WTC11 (cell line): ENCODE data around the gene TMEM38A. TPM values are rescaled to one million over a fixed set of nuclear protein-coding genes. Genes with fewer than 3 reads are reported as not detected.

Experiments
- ATAC-seq: fragments of 200-7000 bp; cut with Tn5 transposase; 2 replicates; pipeline ENCODE4 v1.10.0; 2021; ENCODE audit warnings: mild to moderate bottlenecking, moderate library complexity
- CTCF ChIA-PET: fragments of 300-600 bp; sonication (Branson Sonifier 250); formaldehyde crosslinking; loops from one replicate; lab custom pipeline; 2021; ENCODE audit warnings: antibody characterized with exemption; lab: Charles Lee
- POLR2A ChIA-PET: fragments of 350-600 bp; sonication (Branson Sonifier 250); formaldehyde crosslinking; loops from one replicate; lab custom pipeline; 2021; ENCODE audit warnings: antibody characterized with exemption; lab: Charles Lee
- DNase-seq: peaks from one replicate; pipeline ENCODE4 v3.0.0; 2021; ENCODE audit warnings: low spot score
- H3K27ac Mint-ChIP-seq: 2 replicates; pipeline ENCODE4 v1.8.0; 2021; ENCODE audit warnings: mixed read lengths
- H3K27me3 Mint-ChIP-seq: 2 replicates; pipeline ENCODE4 v1.8.0; 2021; ENCODE audit warnings: low read depth, mild to moderate bottlenecking, moderate library complexity, mixed read lengths
- H3K36me3 Mint-ChIP-seq: 2 replicates; pipeline ENCODE4 v1.8.0; 2021; ENCODE audit warnings: mixed read lengths
- H3K4me1 Mint-ChIP-seq: 2 replicates; pipeline ENCODE4 v1.8.0; 2022; ENCODE audit warnings: mixed read lengths
- H3K4me3 Mint-ChIP-seq: 2 replicates; pipeline ENCODE4 v1.8.0; 2021; ENCODE audit warnings: mild to moderate bottlenecking, moderate library complexity, mixed read lengths
- H3K9me3 Mint-ChIP-seq: 2 replicates; pipeline ENCODE4 v1.8.0; 2021; ENCODE audit warnings: mixed read lengths
- CREM ChIP-seq: sonication (generic); formaldehyde crosslinking; IDR thresholded peaks from 2 replicates; pipeline ENCODE4 v1.8.1; 2022; ENCODE audit warnings: mild to moderate bottlenecking, missing genetic modification reagents, moderate library complexity
- ELF4 ChIP-seq: sonication (generic); formaldehyde crosslinking; IDR thresholded peaks from 2 replicates; pipeline ENCODE4 v1.8.1; 2022; ENCODE audit warnings: low read depth, mild to moderate bottlenecking, moderate library complexity, missing genetic modification reagents
- FOXP1 ChIP-seq: sonication (generic); formaldehyde crosslinking; IDR thresholded peaks from 2 replicates; pipeline ENCODE4 v1.8.0; 2022; ENCODE audit warnings: missing genetic modification reagents, mild to moderate bottlenecking, moderate library complexity, borderline replicate concordance
- GTF2I ChIP-seq: fragments of 250-450 bp; sonication (Bioruptor Pico); conservative IDR thresholded peaks from 2 replicates; pipeline ENCODE4 v1.4.0; 2021; ENCODE audit warnings: mild to moderate bottlenecking
- IRF2 ChIP-seq: sonication (generic); formaldehyde crosslinking; IDR thresholded peaks from 2 replicates; pipeline ENCODE4 v1.8.0; 2022; ENCODE audit warnings: low read depth, missing genetic modification reagents, borderline replicate concordance
- JUN ChIP-seq: sonication (generic); formaldehyde crosslinking; IDR thresholded peaks from 2 replicates; pipeline ENCODE4 v1.8.0; 2023; ENCODE audit warnings: mild to moderate bottlenecking, missing genetic modification reagents
- MYBL2 ChIP-seq: sonication (generic); formaldehyde crosslinking; IDR thresholded peaks from 2 replicates; pipeline ENCODE4 v1.8.1; 2023; ENCODE audit warnings: mild to moderate bottlenecking, moderate library complexity, missing genetic modification reagents
- NFYB ChIP-seq: sonication (generic); formaldehyde crosslinking; conservative IDR thresholded peaks from 2 replicates; pipeline ENCODE4 v1.8.0; 2022; ENCODE audit warnings: low read depth, missing genetic modification reagents
- NR1H2 ChIP-seq: sonication (generic); formaldehyde crosslinking; IDR thresholded peaks from 2 replicates; pipeline ENCODE4 v1.9.0; 2021; ENCODE audit warnings: mild to moderate bottlenecking, moderate library complexity, missing genetic modification reagents
- OVOL2 ChIP-seq: fragments of 250-450 bp; sonication (Bioruptor Pico); IDR thresholded peaks from 2 replicates; pipeline ENCODE4 v1.9.0; 2021; ENCODE audit warnings: mild to moderate bottlenecking, borderline replicate concordance
- RELA ChIP-seq: sonication (generic); formaldehyde crosslinking; IDR thresholded peaks from 2 replicates; pipeline ENCODE4 v1.8.1; 2022; ENCODE audit warnings: missing genetic modification reagents, mild to moderate bottlenecking, borderline replicate concordance
- SMAD3 ChIP-seq: sonication (generic); formaldehyde crosslinking; IDR thresholded peaks from 2 replicates; pipeline ENCODE4 v1.8.0; 2022; ENCODE audit warnings: missing genetic modification reagents, mild to moderate bottlenecking, borderline replicate concordance
- TEAD1 ChIP-seq: sonication (generic); formaldehyde crosslinking; IDR thresholded peaks from 2 replicates; pipeline ENCODE4 v1.8.0; 2022; ENCODE audit warnings: mild to moderate bottlenecking, missing genetic modification reagents
- ZNF121 ChIP-seq: sonication (generic); formaldehyde crosslinking; IDR thresholded peaks from 2 replicates; pipeline ENCODE4 v1.8.0; 2023; ENCODE audit warnings: missing genetic modification reagents
- ZNF138 ChIP-seq: sonication (generic); formaldehyde crosslinking; conservative IDR thresholded peaks from 2 replicates; pipeline ENCODE4 v1.8.1; 2022; ENCODE audit warnings: mild to moderate bottlenecking, moderate library complexity, missing genetic modification reagents
- ZNF219 ChIP-seq: sonication (generic); formaldehyde crosslinking; IDR thresholded peaks from 2 replicates; pipeline ENCODE4 v1.8.0; 2023; ENCODE audit warnings: missing genetic modification reagents, mild to moderate bottlenecking, borderline replicate concordance
- ZNF416 ChIP-seq: fragments of 250-450 bp; sonication (Bioruptor Pico); IDR thresholded peaks from 2 replicates; pipeline ENCODE4 v1.9.0; 2021; ENCODE audit warnings: mild to moderate bottlenecking, inconsistent platforms
- total RNA-seq: library from RNA; stranded (reverse); gene quantifications from 3 replicates; pipeline ENCODE4 v1.2.3, GENCODE V29; 2021
- TF ChIP-seq, protein P1 (sequence below): sonication (generic); formaldehyde crosslinking; IDR thresholded peaks from 2 replicates; pipeline ENCODE4 v1.8.1; 2023; ENCODE audit warnings: mild to moderate bottlenecking, missing genetic modification reagents, moderate library complexity
- TF ChIP-seq, protein P2 (sequence below): fragments of 250-450 bp; sonication (Bioruptor Pico); IDR thresholded peaks from 2 replicates; pipeline ENCODE4 v1.9.0; 2021; ENCODE audit warnings: mild to moderate bottlenecking, borderline replicate concordance
- TF ChIP-seq, protein P3 (sequence below): sonication (generic); formaldehyde crosslinking; IDR thresholded peaks from 2 replicates; pipeline ENCODE4 v1.8.0; 2022; ENCODE audit warnings: mild to moderate bottlenecking, missing genetic modification reagents
- TF ChIP-seq, protein P4 (sequence below): sonication (generic); formaldehyde crosslinking; IDR thresholded peaks from 2 replicates; pipeline ENCODE4 v1.8.1; 2023; ENCODE audit warnings: mild to moderate bottlenecking, missing genetic modification reagents, borderline replicate concordance
- TF ChIP-seq, protein P5 (sequence below): sonication (generic); formaldehyde crosslinking; IDR thresholded peaks from 2 replicates; pipeline ENCODE4 v1.8.1; 2022; ENCODE audit warnings: low read depth, mild to moderate bottlenecking, moderate library complexity, missing genetic modification reagents, borderline replicate concordance
- TF ChIP-seq, protein P6 (sequence below): fragments of 250-450 bp; sonication (Bioruptor Pico); IDR thresholded peaks from 2 replicates; pipeline ENCODE4 v1.9.0; 2021; ENCODE audit warnings: mild to moderate bottlenecking
- TF ChIP-seq, protein P7 (sequence below): fragments of 200-600 bp; IDR thresholded peaks from 2 replicates; pipeline ENCODE4 v1.8.0; 2022; ENCODE audit warnings: antibody characterized with exemption

Gene TMEM38A
- total RNA-seq, 1 experiment from 2014 or later, result 9.5 TPM

DNA sequence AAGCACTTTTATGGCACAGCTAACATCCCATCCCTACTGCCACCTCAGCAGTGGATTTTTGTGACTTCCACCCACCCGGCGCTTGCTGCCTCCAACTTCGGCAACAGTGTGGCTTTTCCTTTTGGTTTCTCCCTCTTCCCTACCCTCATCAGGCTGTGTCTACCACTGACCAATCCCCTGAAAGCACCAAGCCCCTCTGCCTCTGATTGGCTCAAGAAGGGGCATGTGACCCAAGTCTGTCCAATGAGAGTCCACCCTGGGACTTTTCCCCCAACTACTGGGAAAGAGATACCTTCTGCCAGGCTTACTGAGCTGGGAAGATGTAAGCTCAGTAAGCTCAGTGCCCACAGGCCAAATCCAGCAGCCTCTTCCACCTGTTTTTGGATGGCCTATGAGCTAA is 6.8 kb upstream of the TMEM38A start (continued):
- TF ChIP-seq ZNF138 (CRISPR knock-in tag), result no peak
- no peak for TF ChIP-seq CREM (CRISPR knock-in tag)
- no peak for TF ChIP-seq MYBL2 (CRISPR knock-in tag)
- TF ChIP-seq ZNF416 (CRISPR knock-in tag), result no peak
- TF ChIP-seq ZNF219, result no peak
- TF ChIP-seq, protein P1, sequence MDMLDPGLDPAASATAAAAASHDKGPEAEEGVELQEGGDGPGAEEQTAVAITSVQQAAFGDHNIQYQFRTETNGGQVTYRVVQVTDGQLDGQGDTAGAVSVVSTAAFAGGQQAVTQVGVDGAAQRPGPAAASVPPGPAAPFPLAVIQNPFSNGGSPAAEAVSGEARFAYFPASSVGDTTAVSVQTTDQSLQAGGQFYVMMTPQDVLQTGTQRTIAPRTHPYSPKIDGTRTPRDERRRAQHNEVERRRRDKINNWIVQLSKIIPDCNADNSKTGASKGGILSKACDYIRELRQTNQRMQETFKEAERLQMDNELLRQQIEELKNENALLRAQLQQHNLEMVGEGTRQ (CRISPR knock-in tag), result peak; percentile 89
- TF ChIP-seq, protein P2, sequence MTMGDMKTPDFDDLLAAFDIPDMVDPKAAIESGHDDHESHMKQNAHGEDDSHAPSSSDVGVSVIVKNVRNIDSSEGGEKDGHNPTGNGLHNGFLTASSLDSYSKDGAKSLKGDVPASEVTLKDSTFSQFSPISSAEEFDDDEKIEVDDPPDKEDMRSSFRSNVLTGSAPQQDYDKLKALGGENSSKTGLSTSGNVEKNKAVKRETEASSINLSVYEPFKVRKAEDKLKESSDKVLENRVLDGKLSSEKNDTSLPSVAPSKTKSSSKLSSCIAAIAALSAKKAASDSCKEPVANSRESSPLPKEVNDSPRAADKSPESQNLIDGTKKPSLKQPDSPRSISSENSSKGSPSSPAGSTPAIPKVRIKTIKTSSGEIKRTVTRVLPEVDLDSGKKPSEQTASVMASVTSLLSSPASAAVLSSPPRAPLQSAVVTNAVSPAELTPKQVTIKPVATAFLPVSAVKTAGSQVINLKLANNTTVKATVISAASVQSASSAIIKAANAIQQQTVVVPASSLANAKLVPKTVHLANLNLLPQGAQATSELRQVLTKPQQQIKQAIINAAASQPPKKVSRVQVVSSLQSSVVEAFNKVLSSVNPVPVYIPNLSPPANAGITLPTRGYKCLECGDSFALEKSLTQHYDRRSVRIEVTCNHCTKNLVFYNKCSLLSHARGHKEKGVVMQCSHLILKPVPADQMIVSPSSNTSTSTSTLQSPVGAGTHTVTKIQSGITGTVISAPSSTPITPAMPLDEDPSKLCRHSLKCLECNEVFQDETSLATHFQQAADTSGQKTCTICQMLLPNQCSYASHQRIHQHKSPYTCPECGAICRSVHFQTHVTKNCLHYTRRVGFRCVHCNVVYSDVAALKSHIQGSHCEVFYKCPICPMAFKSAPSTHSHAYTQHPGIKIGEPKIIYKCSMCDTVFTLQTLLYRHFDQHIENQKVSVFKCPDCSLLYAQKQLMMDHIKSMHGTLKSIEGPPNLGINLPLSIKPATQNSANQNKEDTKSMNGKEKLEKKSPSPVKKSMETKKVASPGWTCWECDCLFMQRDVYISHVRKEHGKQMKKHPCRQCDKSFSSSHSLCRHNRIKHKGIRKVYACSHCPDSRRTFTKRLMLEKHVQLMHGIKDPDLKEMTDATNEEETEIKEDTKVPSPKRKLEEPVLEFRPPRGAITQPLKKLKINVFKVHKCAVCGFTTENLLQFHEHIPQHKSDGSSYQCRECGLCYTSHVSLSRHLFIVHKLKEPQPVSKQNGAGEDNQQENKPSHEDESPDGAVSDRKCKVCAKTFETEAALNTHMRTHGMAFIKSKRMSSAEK (CRISPR knock-in tag), result no peak
- no peak for TF ChIP-seq GTF2I
- TF ChIP-seq, protein P3, sequence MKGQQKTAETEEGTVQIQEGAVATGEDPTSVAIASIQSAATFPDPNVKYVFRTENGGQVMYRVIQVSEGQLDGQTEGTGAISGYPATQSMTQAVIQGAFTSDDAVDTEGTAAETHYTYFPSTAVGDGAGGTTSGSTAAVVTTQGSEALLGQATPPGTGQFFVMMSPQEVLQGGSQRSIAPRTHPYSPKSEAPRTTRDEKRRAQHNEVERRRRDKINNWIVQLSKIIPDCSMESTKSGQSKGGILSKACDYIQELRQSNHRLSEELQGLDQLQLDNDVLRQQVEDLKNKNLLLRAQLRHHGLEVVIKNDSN (CRISPR knock-in tag), result peak; percentile 80
- TF ChIP-seq, protein P4, sequence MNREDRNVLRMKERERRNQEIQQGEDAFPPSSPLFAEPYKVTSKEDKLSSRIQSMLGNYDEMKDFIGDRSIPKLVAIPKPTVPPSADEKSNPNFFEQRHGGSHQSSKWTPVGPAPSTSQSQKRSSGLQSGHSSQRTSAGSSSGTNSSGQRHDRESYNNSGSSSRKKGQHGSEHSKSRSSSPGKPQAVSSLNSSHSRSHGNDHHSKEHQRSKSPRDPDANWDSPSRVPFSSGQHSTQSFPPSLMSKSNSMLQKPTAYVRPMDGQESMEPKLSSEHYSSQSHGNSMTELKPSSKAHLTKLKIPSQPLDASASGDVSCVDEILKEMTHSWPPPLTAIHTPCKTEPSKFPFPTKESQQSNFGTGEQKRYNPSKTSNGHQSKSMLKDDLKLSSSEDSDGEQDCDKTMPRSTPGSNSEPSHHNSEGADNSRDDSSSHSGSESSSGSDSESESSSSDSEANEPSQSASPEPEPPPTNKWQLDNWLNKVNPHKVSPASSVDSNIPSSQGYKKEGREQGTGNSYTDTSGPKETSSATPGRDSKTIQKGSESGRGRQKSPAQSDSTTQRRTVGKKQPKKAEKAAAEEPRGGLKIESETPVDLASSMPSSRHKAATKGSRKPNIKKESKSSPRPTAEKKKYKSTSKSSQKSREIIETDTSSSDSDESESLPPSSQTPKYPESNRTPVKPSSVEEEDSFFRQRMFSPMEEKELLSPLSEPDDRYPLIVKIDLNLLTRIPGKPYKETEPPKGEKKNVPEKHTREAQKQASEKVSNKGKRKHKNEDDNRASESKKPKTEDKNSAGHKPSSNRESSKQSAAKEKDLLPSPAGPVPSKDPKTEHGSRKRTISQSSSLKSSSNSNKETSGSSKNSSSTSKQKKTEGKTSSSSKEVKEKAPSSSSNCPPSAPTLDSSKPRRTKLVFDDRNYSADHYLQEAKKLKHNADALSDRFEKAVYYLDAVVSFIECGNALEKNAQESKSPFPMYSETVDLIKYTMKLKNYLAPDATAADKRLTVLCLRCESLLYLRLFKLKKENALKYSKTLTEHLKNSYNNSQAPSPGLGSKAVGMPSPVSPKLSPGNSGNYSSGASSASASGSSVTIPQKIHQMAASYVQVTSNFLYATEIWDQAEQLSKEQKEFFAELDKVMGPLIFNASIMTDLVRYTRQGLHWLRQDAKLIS (CRISPR knock-in tag), result no peak
- TF ChIP-seq SMAD3, result no peak
- peak; percentile 78 for TF ChIP-seq NFYB (CRISPR knock-in tag)
- no peak for TF ChIP-seq TEAD1 (CRISPR knock-in tag)
- TF ChIP-seq, protein P5, sequence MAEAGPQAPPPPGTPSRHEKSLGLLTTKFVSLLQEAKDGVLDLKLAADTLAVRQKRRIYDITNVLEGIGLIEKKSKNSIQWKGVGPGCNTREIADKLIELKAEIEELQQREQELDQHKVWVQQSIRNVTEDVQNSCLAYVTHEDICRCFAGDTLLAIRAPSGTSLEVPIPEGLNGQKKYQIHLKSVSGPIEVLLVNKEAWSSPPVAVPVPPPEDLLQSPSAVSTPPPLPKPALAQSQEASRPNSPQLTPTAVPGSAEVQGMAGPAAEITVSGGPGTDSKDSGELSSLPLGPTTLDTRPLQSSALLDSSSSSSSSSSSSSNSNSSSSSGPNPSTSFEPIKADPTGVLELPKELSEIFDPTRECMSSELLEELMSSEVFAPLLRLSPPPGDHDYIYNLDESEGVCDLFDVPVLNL, result no peak
- no peak for TF ChIP-seq RELA (CRISPR knock-in tag)

DNA sequence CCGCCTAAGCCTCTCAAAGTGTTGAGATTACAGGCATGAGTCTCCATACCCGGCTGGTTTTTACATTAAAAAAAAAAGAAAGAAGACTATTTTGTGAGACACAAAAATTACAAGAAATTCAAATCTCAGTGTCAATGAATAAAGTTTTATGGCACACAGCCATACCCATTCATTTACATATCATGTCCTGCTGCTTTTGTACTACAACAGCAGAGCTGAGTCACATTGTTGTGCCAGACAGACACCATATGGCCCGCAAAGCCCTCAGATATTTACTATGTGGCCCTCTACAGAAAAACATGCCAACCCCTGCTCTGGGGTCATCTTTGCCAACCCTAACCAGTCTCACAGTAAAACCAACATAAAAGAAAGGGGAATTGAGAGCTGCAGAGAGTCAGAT is 6.3 kb upstream of the TMEM38A start:
- TF ChIP-seq, protein P6, sequence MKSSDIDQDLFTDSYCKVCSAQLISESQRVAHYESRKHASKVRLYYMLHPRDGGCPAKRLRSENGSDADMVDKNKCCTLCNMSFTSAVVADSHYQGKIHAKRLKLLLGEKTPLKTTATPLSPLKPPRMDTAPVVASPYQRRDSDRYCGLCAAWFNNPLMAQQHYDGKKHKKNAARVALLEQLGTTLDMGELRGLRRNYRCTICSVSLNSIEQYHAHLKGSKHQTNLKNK (CRISPR knock-in tag), result no peak
- TF ChIP-seq ELF4 (CRISPR knock-in tag), result no peak
- no peak for TF ChIP-seq FOXP1 (CRISPR knock-in tag)
- no peak for TF ChIP-seq NR1H2 (CRISPR knock-in tag)
- no peak for TF ChIP-seq JUN
- no peak for TF ChIP-seq ZNF121 (CRISPR knock-in tag)
- TF ChIP-seq, protein P7, sequence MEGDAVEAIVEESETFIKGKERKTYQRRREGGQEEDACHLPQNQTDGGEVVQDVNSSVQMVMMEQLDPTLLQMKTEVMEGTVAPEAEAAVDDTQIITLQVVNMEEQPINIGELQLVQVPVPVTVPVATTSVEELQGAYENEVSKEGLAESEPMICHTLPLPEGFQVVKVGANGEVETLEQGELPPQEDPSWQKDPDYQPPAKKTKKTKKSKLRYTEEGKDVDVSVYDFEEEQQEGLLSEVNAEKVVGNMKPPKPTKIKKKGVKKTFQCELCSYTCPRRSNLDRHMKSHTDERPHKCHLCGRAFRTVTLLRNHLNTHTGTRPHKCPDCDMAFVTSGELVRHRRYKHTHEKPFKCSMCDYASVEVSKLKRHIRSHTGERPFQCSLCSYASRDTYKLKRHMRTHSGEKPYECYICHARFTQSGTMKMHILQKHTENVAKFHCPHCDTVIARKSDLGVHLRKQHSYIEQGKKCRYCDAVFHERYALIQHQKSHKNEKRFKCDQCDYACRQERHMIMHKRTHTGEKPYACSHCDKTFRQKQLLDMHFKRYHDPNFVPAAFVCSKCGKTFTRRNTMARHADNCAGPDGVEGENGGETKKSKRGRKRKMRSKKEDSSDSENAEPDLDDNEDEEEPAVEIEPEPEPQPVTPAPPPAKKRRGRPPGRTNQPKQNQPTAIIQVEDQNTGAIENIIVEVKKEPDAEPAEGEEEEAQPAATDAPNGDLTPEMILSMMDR, result no peak
- no peak for TF ChIP-seq OVOL2 (CRISPR knock-in tag)
- TF ChIP-seq IRF2 (CRISPR knock-in tag), result no peak
- DNase-seq (no peak), ATAC-seq (no peak)
- ChIA-PET POLR2A (no interaction called here), CTCF (no interaction called here)
- Mint-ChIP-seq H3K9me3 (peaks cover 4% of the 10 kb centered on the region; the same call in 1 of the 2 replicates), H3K4me1 (0 out of 2 replicates have a peak, but pooled peaks cover 3% of the 10 kb centered on the region), H3K4me3 (no peak overlapping the region), H3K27ac (no peak overlapping the region), H3K36me3 (peaks cover 77% of the 10 kb centered on the region), H3K27me3 (no peaks in the 10 kb centered on the region; the same call in 1 of the 2 replicates)
